HG03520 (cell line): Measurements from ENCODE around the gene PRKG1.

Experiments used
- ATAC-seq: cut with Tn5 transposase; IDR thresholded peaks from one replicate; pipeline ENCODE4 v1.9.1; 2021; ENCODE audit warnings: mild to moderate bottlenecking, moderate library complexity; ENCODE audit not compliant: unreplicated experiment

The PRKG1 gene

DNA sequence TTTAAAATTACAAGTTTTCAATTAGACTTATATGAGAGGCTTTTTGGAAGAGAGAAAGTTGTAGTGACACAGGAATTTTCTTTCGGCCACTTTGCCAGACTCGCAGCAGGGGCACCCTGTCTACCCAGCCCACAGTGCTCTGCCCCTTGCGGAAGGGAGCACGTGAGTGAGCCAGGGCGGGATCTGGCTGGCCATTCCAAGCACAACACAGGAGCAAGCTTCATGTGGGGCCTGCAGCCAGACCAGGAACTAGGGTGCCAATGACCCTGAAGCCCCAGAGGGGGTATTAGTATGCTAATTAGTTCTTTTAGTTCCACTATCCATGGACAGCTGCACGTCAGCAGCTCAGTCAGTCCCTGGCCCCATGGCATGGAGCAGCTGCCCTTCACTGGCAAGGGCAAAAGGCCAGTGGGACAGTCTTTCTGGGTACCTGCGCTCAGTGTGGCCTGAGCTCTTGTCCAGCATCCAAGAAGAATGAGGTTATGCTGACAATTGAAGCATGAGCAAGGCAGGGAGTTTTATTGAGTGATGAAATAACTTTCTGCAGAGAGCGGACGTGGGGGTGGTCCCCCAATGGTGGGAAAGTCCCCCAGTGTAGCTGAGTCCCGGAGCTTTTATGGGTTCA lies 876.2 kb downstream of the PRKG1 start:
- no peak for ATAC-seq

DNA sequence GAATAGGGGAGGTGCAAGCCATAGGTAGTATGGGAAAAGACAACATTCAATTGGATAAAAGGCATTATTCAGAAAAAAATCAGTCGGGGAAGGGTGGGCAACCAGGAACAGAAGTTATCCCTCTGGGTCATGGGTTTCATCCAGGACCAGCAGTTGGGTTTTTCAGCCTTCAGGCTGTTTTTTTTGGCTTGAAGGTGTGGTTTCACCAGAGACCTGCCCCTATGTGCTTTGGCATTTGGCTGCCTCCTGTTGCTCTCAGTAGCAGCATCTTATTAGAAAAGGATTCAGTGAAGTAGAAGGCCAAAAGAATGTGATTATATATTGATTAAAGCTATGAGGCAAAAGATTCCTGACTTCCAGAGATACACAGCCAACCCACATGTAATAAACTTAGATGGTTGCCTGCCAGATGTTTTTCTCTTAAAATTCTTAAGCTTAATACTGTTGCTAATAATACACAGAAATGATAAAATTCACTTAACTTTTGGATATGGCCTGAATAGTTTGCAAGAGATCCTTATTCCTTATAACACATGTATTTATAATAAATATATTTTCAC lies 876.8 kb downstream of the PRKG1 start:
- no peak for ATAC-seq

DNA sequence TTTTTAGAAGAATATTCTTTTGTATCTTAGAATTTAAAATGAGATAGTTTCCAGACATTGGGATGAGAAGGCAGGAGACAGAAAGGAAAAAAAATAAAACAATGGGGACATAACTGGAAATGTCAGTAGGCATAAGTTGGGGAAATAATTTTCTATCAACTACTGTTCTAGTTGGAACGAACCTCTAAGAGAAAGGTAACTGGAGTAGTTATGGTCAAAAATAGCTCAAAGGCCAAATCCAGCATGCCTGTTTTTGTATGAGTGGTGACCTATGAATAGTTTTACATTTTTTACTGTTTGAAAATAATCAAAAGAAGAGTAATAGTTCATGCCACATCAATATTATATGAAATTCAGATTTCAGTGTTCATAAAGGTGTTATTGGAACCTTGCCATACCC lies 877.3 kb downstream of the PRKG1 start:
- ATAC-seq, result no peak

DNA sequence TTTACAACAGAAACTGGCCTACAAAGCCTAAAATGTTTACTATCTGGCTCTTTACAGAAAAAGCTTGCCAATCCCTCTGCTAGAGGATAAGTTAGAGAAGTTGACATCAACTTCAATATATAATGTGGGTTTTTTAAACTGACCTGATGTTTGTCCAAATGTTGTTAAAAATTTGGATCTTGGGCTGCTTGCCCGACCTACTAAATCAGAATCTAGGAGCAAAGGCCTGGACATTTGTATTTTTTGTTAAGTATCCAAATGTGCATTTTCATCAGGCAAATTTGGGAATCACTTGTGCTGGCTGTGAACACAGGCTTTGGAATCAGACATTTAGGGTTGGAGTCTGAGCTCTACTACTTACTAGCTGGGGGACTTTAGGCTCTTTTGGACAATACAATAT lies 877.8 kb downstream of the PRKG1 start:
- ATAC-seq, result no peak

DNA sequence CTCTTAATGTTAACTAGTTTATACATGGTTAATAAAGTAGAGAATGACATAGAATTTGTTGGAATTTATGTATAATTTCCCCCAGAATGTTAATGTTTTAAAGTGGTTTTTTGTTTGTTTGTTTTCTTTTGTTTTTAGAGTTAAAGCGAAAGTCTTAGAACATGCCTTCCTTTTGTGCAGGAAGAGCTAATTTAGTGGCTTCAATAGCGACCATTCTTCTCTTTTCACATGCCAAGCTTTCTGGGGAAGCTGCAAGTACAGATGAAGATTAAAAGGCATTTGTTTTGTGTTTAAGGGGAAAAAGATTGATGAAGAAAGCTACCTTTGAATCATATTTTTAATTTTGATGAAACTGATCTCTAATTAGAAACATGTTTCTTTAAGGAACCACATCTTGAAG lies 881.4 kb downstream of the PRKG1 start:
- no peak for ATAC-seq

DNA sequence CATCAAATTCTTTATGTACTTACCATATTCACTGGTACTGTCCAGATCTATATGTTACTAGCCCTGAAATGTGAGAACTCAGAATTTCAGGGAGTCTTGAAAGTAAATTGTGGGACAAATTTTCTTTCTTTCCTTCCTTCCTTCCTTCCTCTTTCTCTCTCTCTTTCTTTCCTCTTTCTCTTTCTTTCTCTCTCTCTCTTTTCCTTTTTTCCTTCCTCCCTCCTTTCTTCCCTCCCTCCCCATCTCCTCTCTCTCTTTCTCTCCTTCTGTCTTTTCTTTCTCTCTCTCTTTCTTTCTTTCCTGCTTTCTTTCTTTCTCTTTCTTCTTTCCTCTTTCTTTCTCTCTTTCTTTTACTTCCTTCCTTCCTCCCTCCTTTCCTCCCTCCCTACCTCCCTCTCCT lies 882.5 kb downstream of the PRKG1 start:
- ATAC-seq, result no peak

DNA sequence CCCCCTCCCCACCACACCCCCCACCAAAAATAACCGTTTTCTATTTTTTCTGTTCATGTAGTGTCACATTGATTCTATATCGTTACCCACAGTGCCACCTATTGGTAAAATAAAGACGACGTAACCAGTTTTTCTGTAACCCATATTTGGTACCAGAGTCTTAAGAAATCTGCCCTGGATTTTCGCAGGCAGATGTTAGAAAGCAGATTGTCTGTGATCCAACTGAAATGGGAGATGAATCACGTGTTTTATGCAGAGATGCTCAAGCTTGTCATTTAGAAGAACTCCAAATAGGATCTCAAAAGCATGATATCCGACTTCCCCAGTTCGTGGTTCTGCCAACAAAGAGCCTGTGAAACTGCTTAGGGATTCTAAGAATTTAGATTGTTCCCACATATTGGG lies 886.2 kb downstream of the PRKG1 start:
- peak; percentile 72 for ATAC-seq

DNA sequence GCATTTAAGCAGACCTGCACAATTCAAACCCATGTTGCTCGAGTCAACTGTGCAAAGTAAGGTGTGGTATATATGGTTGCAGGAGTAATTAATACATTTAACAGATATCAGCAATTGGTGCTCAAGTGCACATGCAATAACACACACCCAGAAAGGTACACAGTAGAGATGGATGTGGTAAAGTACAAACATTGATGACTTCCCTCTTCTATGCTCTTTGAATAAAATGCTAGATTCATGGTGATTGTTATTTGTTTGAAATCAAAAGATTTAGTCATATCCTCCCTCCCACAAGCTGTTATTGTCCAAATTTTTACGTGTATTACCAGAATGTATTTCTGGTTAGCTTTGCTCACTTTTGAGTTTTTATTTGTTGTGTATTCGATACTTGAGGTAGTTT lies 887.1 kb downstream of the PRKG1 start:
- no peak for ATAC-seq

DNA sequence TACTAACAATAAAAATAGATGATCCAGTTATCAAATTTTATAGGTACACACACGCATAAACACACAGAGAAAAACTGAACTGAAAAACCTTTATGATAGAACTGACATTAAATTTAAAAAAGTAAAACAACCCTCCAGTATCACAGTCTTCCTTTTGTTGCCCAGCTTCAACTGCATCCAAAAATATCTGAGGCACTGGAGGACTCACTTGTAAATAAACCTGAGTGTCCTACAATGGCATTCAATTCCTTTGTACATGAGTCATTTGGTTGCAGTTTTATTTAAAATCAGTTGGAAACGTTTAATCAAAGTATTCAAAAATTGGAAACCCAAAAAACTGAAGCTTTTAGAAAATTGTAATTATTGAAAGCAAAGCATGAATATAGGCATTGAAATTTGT lies 890.3 kb downstream of the PRKG1 start:
- no peak for ATAC-seq

DNA sequence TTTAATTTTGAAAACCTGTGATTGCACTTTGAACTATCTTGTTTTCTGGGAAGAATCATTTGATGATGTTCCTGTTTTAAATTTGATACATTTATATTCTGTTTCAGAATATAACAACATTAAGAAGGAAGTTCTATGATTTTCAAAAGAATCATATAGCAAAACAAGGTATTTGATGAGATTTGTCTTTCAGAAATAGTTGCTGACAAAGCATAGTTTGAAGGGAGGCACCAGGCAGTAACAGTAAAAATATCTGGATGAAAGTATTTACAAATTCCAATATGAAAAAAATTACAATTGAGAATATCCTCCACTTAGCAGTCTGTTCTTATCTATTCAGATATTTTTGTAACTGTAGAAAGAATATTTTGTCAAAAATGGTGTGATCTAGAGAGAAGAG lies 891.2 kb downstream of the PRKG1 start:
- ATAC-seq, result no peak

DNA sequence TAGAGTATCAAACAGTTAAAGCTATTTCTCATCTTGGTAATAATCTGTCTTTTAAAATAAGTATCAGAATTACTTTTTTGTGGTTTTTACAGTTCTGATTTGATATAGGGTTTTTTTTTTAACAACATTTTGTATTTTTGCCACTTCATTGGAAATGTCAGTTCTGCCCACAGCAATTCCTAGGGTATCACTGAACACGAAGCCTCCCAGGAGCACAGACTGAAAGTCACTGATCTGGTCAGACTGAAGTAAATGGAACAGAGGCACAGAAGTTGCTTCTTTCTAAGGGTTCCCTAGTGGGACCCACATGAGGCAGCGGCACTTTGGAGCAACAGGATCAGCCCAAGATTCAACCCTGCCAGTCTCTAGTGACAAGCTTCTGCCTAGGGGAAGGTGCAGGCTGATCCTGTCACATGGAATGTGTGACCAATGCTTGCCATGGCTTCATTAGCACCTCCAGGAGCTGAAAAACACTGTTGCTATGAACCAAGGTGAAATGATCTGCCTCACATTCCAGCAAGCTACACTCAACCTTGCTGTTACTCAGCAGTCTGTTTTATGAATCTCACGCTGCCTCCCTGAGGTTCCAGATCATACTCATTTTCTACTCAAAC lies 898.6 kb downstream of the PRKG1 start:
- no peak for ATAC-seq

DNA sequence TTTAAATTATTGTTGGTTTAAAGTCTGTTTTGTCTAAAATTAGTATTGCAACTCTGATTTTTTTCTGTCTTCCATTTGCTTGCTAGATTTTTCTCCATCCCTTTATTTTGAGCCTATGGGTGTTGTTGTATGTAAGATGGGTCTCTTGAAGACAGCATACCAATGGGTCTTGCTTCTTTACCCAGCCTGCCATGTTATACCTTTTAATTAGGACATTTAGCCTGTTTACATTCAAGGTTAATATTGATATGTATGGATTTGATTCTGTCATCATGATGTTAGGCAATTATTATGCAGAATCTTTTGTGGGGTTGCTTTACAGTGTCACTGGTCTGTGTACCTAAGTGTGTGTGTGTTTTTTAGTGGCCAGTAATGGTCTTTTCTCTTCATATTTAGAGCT lies 906.5 kb downstream of the PRKG1 start:
- ATAC-seq, result no peak

DNA sequence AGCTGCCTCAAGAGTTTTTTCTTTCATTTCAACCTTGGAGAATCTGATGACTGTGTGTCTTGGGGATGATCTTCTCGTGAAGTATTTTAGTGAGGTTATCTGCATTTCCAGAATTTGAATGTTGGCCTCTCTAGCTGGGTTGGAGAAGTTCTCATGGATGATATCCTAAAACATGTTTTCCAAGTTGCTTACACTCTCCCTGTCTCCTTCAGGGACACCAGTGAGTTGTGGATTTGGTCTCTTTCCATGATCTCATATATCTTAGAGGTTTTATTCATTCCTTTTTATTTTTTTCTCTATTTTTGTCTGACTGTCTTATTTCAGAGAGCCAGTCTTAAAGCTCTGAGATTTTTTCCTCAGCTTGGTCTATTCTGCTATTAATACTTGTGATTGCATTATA lies 907.4 kb downstream of the PRKG1 start:
- ATAC-seq, result no peak

DNA sequence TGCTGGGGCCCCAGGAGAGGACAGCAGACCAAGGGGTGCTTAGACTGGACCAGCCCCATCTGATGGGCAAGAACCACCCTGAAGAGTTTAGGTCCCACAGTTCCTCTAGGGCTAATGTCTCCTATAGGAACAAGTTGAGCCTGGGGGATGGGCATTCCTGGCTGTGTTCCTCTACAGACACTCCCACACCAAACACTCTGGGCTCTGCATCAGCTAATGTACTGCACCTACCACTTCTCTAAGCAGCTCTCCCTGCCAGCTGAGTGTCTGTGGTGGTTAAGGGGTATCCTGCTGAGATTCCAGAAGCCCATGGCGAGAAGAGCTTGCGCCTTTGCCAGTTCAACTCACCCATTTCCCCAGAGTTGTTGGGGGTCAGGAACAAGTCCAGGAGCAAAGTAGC lies 909.2 kb downstream of the PRKG1 start:
- ATAC-seq, result no peak

DNA sequence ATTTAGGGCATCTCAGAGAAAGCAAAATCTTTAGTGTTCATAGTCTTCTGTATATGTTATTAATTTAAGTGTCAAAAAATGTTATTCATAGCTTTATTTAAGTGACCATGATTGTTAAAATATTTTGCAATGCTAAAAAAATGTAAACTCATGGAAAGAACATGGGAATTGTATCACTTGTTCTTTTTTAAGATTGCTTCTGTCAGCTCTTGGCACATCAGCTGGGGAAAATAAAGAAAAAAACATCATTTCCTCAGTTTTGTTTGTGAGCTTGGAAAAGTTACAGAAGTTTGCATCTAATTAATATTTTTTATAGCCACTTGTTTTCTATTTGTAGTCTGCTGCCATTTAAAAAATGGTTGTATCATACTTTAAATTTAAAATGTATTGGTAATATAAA lies 911.0 kb downstream of the PRKG1 start:
- no peak for ATAC-seq

DNA sequence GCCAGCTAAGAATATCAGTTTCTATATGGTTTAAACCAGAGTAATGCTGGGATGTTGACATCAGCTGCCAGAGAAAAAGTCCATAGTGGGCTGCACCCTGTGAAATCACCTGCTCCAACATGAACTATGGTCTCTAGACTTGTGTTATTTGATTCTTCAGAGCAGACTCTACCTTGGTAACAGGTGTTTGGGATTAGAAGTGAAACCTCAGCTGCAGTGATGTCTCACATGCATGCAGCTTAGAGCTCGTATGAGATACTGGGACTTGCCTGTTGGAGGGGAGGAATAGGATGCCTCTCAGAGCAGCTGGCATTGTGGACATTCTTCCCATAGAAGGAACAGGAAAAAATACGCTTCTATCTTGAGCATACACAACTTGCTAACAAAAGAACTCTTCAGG lies 912.2 kb downstream of the PRKG1 start:
- ATAC-seq, result no peak

DNA sequence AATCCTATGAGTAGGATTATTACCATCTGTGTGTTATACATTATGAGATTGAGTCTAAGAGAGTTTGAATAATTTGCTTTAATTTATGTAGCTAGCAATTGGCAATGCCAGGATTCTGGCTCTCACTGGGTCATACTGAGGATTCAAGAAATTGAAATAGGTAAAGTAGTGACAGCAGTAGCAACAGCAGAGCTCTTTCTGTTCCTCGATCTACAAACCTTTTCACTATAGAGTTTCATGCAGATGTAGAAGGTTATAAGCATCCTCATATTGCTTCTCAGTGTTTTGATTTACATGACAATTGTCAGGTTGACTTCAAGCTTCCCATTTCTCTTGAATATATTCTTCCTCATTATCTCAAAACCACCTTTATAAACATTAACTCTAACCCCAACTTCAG lies 919.2 kb downstream of the PRKG1 start:
- ATAC-seq, result no peak

DNA sequence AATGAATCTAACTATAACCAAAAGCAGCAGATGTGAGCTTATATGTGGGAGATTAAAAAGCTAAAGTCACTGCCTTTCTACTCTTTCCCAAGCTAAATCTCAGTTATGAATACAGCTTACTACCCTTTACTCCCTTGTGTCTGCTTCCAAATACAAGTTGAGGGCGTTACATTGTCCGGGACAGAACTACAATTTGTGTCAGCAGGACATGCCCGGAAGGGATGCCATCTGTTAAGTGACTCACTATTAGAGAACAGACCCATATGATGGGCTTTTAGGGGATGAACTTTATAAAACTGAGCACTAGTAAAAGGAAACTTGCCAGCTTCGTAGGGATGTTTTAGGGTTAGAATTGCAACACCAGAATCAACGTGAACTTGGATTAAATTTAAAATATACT lies 924.8 kb downstream of the PRKG1 start:
- no peak for ATAC-seq

DNA sequence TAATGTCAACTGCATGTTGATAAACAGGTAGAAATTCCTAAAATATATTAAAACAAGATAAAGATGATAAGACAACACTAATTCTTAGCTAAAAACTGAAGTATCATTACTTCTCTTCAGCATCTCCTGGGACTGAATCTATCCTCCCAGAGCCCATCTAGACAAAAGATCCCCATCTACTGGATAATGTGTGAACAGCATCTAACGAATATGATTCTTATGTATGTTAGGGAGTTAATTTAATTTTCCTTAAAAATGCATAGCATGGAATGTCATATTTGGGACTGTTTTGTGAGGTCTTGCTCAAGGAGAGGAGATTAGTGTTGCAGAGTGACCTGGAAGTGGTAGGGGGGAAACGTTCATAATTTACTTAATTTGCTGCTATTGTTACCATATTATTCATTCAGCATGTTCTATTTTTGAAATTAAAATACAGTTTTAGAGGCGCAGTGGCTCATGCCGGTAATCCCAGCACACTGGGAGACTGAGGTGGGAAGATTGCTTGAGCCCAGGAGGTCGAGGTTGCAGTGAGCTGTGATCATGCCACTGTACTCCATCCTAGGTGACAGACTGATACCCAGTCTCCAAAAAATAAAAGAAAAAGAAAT lies 930.2 kb downstream of the PRKG1 start:
- peak; percentile 72 for ATAC-seq

DNA sequence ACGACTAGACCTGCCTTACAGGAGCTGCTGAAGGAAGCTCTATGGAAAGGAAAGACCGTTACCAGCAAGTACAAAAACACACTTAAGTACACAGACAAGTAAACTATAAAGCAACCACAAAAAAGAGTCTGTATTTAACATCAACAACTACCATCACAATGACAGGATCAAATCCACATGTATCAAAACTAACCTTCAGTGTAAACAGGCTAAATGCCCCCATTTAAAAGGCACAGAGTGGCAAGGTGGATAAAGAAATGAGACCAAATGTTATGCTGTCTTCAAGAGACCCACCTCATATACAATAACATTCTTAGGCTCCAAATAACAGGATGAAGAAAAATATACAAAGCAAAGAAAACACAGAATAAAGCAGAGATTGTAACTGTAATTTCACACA lies 932.8 kb downstream of the PRKG1 start:
- no peak for ATAC-seq

DNA sequence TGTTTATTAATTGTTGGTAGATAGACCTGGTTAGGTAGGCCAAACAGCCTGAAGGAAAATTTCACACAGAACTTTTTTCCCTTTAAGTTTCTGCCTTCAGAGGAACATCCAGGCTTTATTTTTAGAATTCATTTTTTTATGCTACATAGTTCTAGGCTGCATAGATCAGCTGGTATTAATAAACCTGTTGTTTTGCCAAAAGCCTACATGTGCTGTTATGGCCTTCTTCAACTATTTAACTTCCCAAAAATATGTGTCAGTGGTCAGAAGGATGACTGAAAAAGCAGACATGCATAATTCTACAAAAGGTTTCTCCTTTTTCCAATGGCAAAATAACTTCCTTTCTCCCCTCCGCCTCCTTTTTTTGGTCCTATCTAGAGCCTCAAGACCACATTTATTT lies 936.8 kb downstream of the PRKG1 start:
- ATAC-seq, result no peak

DNA sequence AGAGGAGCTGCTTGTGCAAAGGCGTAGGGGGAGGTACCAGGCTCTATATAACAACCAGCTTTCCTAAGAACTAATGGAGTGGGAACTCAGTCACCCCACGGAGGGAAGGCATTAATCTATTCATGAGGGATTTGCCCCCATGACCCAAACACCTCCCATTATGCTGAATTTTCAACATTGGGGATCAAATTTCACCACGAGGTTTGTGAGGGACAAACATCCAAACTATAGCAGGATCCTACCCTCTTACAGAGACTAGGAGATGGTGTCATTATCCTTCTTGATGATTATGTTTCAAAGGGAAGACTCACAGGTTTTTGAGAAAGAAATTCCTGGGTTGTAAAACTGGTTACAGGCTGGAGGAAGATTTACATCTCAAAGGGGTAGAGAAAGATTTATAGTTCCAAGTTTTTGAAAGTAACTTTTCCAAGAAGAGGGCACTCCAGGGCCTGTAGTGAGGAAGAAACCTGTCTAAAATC lies 944.8 kb downstream of the PRKG1 start:
- no peak for ATAC-seq
